Prostate gland (tissue), 2 donors: ENCODE data around the gene CLEC18A. TPM values are rescaled to one million over a fixed set of nuclear protein-coding genes. Genes with fewer than 3 reads are reported as not detected.

Experiments
- DNase-seq: peaks from one replicate; pipeline ENCODE4 v3.0.0-alpha.2; 2019; ENCODE audit warnings: low spot score
- H3K27ac ChIP-seq, 2 donors: fragments of 200-600 bp; sonication (generic); 2 replicates each; pipeline ENCODE4 v1.5.1; 2017 to 2019
- H3K27me3 ChIP-seq: fragments of 200-600 bp; sonication (generic); replicated peaks from 2 replicates; pipeline ENCODE4 v1.5.1; 2019; ENCODE audit not compliant: insufficient read depth
- H3K36me3 ChIP-seq, 2 donors: fragments of 200-600 bp; sonication (generic); 1 replicate in 1 of 2; 2 replicates in 1 of 2; pipeline versions ENCODE4 v1.5.1 to v1.8.1; 2017 to 2019
- H3K4me1 ChIP-seq: fragments of 200-600 bp; sonication (generic); replicated peaks from 2 replicates; pipeline ENCODE4 v1.5.1; 2019
- H3K4me3 ChIP-seq, 2 donors: fragments of 200-600 bp; sonication (generic); 2 replicates each; pipeline ENCODE4 v1.5.1; 2017 to 2019
- H3K9me3 ChIP-seq: fragments of 200-600 bp; sonication (generic); 2 replicates; pipeline ENCODE4 v1.5.1; 2017
- POLR2A ChIP-seq: fragments of 450-650 bp; IDR thresholded peaks from one replicate; pipeline ENCODE4 v1.6.1; 2016; ENCODE audit warnings: antibody characterized with exemption, mild to moderate bottlenecking
- POLR2AphosphoS5 ChIP-seq: sonication (generic); formaldehyde crosslinking; IDR thresholded peaks from one replicate; pipeline ENCODE4 v1.6.1; 2017; ENCODE audit warnings: antibody characterized with exemption
- WGBS: methylation state at CpG from one replicate; pipeline ENCODE4 v1.1.5; 2018; 5-methylcytosine and 5-hydroxymethylcytosine counted together
- intact Hi-C: fragments of 100-400 bp; cut with DNase I; formaldehyde crosslinking; loops from one replicate; pipeline ENCODE4 v1.14.2; 2022
- total RNA-seq, 2 donors: library from RNA; depleted of rRNA; stranded (reverse); fragments of >200 nt; gene quantifications; one replicate each; pipeline ENCODE4 v1.1.0, GENCODE V29; 2016
- TF ChIP-seq, protein P1 (sequence below), 4 experiments: fragments of 200-600 bp in 2 of 4; fragments of 450-650 bp in 2 of 4; sonication (generic) in 2 of 4; IDR thresholded peaks; 1 replicate in 3 of 4; 2 replicates in 1 of 4; pipeline ENCODE4 v1.5.1; 2016 to 2019; ENCODE audit warnings: antibody characterized with exemption in 4 of 4, mild to moderate bottlenecking in 2 of 4, moderate library complexity in 2 of 4

CLEC18A gene
- total RNA-seq, 2 donors from 2014 or later, result 1.5 to 8.0 TPM

DNA sequence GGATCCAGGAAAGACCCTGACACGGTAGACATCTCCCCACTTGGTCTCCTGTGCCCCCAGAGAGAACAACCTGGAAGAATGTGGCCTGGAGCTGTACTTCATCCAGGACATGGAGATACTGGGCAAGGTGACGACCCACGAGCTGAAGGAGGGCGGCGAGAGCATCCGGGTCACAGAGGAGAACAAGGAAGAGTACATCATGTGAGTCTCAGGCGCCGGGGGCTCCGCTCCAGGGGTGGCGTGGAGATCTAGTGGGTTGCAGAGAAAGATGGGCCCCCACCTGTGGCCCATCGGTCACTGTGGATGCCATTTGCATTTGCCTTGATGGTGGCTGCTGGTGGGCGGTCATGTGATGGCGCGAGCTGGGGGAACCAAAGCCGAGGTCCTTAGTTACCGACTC lies 14.9 kb upstream of the CLEC18A start:
- TF ChIP-seq POLR2AphosphoS5 (no peak), POLR2A (no peak)
- TF ChIP-seq, protein P1, sequence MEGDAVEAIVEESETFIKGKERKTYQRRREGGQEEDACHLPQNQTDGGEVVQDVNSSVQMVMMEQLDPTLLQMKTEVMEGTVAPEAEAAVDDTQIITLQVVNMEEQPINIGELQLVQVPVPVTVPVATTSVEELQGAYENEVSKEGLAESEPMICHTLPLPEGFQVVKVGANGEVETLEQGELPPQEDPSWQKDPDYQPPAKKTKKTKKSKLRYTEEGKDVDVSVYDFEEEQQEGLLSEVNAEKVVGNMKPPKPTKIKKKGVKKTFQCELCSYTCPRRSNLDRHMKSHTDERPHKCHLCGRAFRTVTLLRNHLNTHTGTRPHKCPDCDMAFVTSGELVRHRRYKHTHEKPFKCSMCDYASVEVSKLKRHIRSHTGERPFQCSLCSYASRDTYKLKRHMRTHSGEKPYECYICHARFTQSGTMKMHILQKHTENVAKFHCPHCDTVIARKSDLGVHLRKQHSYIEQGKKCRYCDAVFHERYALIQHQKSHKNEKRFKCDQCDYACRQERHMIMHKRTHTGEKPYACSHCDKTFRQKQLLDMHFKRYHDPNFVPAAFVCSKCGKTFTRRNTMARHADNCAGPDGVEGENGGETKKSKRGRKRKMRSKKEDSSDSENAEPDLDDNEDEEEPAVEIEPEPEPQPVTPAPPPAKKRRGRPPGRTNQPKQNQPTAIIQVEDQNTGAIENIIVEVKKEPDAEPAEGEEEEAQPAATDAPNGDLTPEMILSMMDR (IDR thresholded peaks at IDR 0.05), result no peak
- no peak overlapping the region for H3K4me3 ChIP-seq
- intact Hi-C loops, result no loop called here
- no peaks in the 10 kb centered on the region for H3K27me3 ChIP-seq
- H3K4me1 ChIP-seq, result no peaks in the 10 kb centered on the region
- 94% methylated on average over 16 of the region's 16 CpGs for WGBS
- H3K36me3 ChIP-seq, result peaks cover 2 to 21% of the 10 kb centered on the region in 2 donors
- H3K27ac ChIP-seq, result no peak overlapping the region
- no peaks in the 10 kb centered on the region for H3K9me3 ChIP-seq
- DNase-seq, result no peak

- Histone ChIP-seq H3K4me3 (no peak overlapping the region), H3K9me3 (no peaks in the 10 kb centered on the region), H3K4me1 (no peaks in the 10 kb centered on the region), H3K27me3 (no peaks in the 10 kb centered on the region), H3K27ac (no peak overlapping the region), H3K36me3 (peaks cover 2 to 21% of the 10 kb centered on the region in 2 donors)
- no peak for DNase-seq
- WGBS, result 96% methylated on average over 20 of the region's 21 CpGs
- intact Hi-C loops, result no loop called here
- no peak for TF ChIP-seq POLR2AphosphoS5
- TF ChIP-seq POLR2A, result no peak
- TF ChIP-seq, protein P1 (IDR thresholded peaks at IDR 0.05), result no peak
Observed at GRCh38 chr16:69936751-69937211, 14.4 kb upstream of the CLEC18A start.

- Histone ChIP-seq H3K27me3 (no peaks in the 10 kb centered on the region), H3K4me3 (no peak overlapping the region), H3K9me3 (no peaks in the 10 kb centered on the region), H3K36me3 (peaks cover 2 to 21% of the 10 kb centered on the region in 2 donors), H3K27ac (no peak overlapping the region), H3K4me1 (no peaks in the 10 kb centered on the region)
- no peak for DNase-seq
- TF ChIP-seq, protein P1 (IDR thresholded peaks at IDR 0.05), result no peak
- TF ChIP-seq POLR2AphosphoS5 (no peak), POLR2A (no peak)
- WGBS, result 77% methylated on average over 16 of the region's 16 CpGs
- intact Hi-C loops, result no loop called here
Observed at GRCh38 chr16:69937465-69937951, 13.6 kb upstream of the CLEC18A start.

DNA sequence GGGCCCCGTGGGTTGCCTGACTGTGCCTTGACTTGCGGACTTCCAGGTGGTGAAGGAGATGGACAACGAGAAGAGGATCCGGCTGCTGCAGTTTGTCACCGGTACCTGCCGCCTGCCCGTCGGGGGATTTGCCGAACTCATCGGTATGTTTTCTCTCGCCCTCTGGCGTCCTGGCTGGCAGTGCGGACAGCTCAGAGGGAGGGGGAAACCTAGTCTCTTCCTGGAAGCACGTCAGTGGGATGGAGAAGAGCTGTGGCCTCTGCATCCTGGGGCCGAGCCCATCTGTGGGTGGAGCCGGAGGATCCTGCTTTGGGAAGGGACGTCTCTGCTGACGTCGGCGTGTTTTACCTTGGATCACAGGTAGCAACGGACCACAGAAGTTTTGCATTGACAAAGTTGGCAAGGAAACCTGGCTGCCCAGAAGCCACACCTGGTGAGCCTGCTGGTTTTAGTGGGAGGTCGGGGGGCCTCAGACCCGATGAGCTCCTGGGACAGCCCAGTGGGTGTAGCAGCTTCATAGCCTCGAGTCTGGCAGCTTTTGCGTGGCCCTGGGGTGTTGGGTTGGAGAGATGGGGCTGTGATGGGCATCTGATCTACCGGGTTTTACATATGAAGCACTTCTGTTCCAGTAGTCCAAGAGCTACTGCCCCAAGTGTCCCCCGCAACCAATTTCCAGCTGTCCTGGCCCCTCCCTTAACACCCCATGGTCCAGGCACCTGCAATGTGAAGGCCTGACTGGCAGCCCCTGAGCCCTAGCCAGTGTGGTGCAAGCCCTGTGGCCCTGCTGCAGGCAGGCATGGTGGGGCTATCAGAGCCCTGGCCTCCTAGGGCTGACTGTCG lies 11.9 kb upstream of the CLEC18A start:
- WGBS, result 86% methylated on average over 26 of the region's 28 CpGs

More for the DNA sequence above, 11.9 kb upstream of the CLEC18A start:
- Histone ChIP-seq H3K4me3 (no peak overlapping the region), H3K9me3 (no peaks in the 10 kb centered on the region), H3K4me1 (no peaks in the 10 kb centered on the region), H3K36me3 (peaks cover 2 to 21% of the 10 kb centered on the region in 2 donors), H3K27me3 (no peaks in the 10 kb centered on the region), H3K27ac (no peak overlapping the region)
- intact Hi-C loops, result no loop called here
- DNase-seq, result no peak
- TF ChIP-seq POLR2AphosphoS5, result no peak
- TF ChIP-seq POLR2A, result no peak
- TF ChIP-seq, protein P1 (IDR thresholded peaks at IDR 0.05), result no peak
